ENCODE data around the gene TRNAU1AP.
"Not testable (repeated sequence)": the region's sequence is repeated elsewhere in the genome, so short reads cannot be mapped to it uniquely, and the experiment has no call there.

TRNAU1AP gene

DNA sequence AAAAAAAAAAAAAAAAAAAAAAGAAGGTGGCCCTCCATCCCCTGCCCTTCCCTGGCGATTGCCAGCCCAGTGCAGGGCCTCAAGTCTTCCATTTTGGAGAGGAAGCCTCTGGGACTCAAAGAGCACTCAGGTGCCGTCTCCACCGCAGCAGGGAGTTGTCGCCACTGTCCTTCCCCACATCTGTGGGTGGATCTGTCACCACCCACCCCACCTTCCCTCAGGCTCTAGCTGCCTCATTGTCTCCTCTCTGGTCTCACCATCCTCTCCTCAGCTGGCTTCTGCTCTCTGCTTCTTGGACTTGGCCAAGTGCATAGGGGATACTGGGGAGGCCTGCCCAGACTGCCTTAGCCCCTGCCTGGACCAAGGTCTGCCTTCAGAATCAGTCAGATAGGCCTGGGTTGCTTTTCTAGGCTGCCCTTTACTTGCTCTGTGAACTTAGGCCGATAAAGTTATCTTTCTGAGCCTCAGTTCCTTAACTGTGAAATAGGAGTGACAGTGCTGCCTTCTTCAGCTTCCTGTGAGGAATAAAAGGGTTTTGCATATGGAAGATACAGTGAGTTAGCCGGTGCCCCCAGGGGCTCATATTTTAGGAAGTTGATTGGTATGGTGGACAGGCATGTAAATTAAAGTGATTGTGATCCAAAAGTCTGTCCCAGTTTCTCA is 31.3 kb upstream of the TRNAU1AP start:
- DNase-seq (ENCODE audit: low read depth in 1 of 2, low spot score in 1 of 2) = no peak

DNA sequence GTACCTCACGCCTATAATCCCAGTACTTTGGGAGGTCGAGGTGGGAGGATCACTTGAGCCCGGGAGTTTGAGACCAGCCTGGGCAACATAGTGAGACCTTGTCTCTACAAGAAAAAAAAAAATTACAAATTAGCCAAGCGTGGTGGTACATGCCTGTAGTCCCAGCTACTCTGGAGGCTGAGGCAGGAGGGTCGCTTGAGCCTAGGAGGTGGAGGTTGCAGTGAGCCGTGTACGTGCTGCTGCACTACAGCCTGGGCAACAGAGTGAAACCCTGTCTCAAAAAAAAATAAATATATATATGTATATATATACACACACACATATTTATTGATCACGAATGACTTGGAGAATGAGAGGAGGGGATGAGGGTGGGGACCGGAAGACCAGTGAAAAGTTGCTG is 30.3 kb upstream of the TRNAU1AP start:
- DNase-seq (ENCODE audit: low read depth in 1 of 2, low spot score in 1 of 2) = not testable (repeated sequence)

DNA sequence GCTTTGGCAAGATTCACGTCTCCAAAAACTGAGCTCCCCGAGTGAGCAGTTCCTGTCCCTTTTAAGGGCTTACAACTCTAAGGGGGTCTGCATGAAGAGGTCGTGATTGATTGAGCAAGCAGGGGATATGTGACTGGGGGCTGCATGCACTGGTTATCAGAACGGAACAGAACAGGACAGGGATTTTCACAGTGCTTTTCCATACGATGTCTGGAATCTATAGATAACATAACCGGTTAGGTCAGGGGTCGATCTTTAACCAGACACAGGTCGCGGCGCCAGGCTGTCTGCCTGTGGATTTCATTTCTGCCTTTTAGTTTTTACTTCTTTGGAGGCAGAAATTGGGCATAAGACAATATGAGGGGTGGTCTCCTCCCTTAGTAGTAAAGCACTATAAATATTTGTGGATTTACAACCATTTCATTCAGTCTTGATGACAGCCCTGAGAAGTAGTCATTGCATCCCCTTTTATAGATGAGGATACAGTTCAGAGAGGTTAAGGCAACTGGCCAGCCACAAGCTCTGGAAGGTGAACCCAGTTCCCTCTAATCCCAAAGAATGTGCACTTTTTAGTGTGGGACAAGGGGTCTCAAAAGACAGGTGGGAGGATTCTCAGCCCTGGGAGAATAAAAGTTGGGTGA is 27.8 kb upstream of the TRNAU1AP start:
- not testable (repeated sequence) for DNase-seq (ENCODE audit: low read depth in 1 of 2, low spot score in 1 of 2)

DNA sequence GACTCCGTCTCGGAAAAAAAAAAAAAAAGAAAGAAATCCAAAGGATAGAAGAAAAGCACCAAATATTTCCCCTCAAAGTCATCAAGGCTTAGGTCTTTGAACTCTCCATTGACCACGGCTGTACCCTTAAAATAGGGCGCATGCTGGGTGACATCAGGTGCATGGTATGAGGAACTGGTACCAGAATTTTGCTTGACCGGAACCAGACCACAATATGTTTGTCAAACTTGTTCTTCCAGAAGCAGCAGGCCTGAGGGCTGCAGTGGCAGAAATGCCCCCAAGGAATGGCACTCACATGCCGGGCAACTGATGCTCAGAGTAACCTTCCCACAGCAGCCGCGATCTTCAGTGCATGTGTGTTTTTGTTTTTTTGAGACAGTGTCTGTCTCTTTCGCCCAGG is 26.0 kb upstream of the TRNAU1AP start:
- no peak for DNase-seq (ENCODE audit: low read depth in 1 of 2, low spot score in 1 of 2)

DNA sequence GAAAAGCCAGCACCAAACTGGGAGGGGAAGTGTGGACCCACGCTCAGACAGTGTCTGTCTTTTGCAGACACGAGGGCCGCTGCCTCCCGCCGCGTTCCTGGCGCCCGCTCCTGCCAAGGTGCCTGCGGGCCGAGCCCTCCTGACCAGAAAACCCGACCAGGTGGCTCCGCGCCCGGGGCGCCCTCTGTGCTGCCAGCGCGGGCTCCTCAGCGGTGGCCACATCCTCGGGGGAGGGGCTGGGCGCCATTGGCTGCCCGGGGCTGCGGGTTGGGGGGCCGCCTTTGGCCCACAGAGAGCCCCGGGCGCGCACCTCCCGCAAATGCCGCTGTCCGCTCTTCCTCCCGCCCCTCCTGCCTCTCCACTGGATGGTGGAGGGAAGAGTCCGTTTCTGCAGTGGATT is 22.4 kb upstream of the TRNAU1AP start:
- no peak for DNase-seq (ENCODE audit: low read depth in 1 of 2, low spot score in 1 of 2)

DNA sequence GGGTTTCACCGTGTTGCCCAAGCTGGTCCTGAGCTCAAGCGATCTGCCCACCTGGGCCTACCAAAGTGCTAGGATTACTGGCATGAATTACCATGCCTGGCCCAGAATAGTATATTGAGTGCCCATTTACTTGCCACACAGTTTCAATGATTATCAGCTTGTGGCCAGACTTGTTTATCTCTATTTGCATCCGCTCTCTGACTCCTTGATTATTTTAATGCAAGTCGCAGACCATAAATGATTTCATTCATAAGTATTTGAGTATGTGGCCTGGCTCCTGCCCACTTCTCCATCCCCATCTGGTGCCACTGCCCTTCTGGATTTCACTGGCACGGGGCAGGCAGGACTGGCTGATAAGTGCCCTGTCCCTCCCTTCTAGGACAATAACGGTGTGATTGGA is 18.2 kb upstream of the TRNAU1AP start:
- no peak for DNase-seq (ENCODE audit: low read depth in 1 of 2, low spot score in 1 of 2)

DNA sequence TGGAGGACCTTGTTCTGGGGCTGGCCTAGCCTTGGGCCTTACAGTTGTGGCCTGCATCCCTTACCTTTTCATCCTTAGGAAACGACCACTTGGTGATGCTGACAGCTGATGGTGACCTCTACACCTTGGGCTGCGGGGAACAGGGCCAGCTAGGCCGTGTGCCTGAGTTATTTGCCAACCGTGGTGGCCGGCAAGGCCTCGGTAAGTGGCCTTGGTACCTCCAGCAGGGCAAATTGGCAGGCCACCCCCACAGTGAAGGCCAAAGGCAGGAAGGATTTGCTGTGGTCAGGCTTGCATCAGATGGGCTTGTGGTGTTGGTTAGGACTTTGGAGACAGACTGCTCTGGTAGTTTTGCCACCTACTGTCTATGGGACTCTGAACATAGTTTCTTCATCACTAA is 17.7 kb upstream of the TRNAU1AP start:
- no peak for DNase-seq (ENCODE audit: low read depth in 1 of 2, low spot score in 1 of 2)

DNA sequence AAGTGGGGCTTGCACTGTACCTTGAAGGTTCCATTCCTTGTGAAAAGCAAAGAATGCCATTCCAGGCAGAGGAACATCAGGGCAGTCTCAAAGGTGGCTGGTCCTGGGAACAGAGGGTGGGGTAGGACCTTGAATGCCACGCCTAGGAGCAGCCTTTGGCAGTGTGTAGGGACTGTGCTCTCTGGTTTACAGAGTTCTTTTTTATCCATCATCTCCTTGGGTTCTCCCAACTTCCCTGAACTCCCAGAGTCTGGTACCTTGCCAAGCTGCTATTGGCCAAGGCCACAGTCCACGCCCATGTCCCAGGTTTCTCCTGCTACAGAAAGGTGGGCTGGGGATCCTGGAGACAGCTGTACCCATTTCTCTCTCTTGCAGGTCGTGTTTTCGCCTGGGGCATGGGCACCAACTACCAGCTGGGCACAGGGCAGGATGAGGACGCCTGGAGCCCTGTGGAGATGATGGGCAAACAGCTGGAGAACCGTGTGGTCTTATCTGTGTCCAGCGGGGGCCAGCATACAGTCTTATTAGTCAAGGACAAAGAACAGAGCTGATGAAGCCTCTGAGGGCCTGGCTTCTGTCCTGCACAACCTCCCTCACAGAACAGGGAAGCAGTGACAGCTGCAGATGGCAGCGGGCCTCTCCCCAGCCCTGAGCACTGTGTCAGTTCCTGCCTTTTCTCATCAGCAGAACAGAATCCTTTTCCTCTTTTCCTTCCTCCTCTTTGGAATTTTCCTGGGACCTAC is 15.3 kb upstream of the TRNAU1AP start:
- DNase-seq (ENCODE audit: low read depth in 1 of 2, low spot score in 1 of 2) = no peak

DNA sequence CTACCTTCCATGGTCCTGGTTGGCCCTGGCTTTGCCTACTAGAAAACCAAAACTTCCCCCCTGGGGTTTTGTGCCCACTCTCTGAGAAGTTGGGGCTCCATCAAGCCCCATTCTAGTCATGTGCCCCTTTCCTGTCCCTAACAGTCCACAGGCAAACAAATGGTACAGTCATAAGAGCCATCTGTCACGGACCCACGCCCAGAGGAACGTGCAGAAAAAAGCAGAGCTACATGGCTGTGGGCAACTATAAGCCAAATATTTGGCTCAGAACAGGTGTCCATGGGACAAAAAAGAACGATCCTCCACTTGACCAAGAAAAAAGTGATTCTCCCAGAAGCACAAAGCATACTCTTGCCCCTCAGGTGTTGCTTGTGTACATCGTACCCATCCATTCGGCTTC is 14.6 kb upstream of the TRNAU1AP start:
- DNase-seq (ENCODE audit: low read depth in 1 of 2, low spot score in 1 of 2) = no peak

DNA sequence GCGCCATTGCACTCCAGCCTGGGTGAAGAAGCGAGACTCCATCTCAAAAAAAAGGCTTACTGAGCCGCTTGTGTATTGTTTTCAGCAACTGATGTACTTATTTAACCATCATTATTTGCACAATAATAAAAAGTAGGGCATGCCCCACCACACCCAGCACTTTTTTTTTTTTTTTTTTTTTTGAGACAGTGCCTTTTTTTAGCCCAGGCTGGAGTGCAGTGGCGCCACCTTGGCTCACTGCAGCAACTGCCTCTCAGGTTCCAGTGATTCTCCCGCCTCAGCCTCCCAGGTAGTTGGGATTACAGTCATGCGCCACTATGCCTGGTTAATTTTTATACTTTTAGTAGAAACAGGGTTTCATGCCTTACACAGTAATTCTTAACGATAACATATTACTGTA is 12.2 kb upstream of the TRNAU1AP start:
- DNase-seq (ENCODE audit: low read depth in 1 of 2, low spot score in 1 of 2) = no peak

DNA sequence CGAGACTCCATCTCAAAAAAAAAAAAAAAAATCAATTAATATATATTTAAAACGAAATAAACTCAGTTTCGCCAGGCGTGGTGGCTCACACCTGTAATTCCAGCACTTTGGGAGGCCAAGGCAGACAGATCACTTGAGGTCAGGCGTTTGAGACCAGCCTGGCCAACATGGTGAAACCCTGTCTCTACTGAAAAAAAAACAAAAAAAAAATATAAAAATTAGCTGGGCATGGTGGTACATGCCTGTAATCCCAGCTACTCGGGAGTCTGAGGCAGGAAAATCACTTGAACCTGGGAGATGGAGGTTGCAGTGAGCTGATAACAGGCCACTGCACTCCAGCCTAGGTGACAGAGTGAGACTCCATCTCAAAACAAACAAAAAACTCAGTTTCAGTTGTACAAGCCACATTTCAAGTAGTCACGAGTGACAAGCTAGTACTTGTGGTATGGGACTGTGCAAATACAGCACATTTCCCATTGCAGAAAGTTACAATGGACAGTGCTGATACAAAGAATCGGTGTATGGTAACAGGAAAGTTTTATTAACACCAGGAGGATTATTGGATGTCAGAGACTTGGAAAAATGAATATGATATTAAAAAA is 11.4 kb upstream of the TRNAU1AP start:
- not testable (repeated sequence) for DNase-seq (ENCODE audit: low read depth in 1 of 2, low spot score in 1 of 2)

DNA sequence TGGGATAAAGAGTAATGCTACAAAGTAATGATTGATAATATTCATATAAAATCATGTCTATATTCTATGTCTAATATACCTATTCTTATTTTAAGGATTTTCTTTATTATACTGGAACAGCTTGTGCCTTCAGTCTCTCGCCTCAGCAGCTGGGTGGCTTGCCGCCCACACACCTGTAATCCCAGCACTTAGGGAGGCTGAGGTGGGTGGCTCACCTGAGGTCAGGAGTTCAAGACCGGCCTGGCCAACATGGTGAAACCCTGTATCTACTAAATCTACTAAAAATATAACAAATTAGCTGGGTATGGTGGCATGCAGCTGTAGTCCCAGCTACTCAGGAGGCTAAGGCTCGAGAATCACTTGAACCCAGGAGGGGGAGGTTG is 7.6 kb upstream of the TRNAU1AP start:
- no peak for DNase-seq (ENCODE audit: low read depth in 1 of 2, low spot score in 1 of 2)

DNA sequence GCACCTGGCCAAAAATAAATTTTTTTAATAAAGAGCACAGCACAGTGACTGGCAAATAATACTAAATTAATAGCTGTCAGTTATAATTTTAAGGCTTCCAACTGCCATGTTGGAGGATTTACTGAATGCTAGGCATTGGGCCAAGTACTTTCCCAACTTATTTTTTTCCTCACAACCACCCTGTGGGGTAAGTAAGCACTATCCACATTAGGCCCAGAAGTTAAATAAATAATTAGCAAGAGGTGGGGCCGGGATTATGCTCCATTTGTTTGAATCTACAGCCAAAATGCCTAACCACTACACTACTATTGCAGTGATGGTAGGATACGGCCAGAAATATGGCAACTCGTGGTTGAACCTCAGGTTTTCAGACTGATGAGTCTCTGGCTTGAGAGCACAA is 4.6 kb upstream of the TRNAU1AP start:
- no peak for DNase-seq (ENCODE audit: low read depth in 1 of 2, low spot score in 1 of 2)

DNA sequence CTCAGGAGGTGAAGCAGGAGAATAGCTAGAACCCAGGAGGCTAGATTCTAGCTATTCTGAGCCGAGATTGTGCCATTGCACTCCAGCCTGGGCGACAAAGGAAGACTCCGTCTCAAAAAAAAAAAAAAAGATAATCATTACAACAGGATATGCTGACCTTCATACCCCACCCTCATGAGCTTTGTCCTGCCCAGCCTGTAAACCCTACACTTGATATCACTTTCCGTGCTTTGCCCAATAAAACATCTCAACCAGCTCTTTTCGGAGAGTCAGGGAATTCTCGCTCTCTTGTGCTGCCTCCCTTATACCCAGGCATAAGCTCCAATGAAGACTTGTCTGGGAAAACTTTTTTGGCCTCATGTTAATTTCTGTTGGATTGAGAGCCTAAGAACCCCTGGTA is 1.5 kb upstream of the TRNAU1AP start:
- no peak for DNase-seq (ENCODE audit: low read depth in 1 of 2, low spot score in 1 of 2)

DNA sequence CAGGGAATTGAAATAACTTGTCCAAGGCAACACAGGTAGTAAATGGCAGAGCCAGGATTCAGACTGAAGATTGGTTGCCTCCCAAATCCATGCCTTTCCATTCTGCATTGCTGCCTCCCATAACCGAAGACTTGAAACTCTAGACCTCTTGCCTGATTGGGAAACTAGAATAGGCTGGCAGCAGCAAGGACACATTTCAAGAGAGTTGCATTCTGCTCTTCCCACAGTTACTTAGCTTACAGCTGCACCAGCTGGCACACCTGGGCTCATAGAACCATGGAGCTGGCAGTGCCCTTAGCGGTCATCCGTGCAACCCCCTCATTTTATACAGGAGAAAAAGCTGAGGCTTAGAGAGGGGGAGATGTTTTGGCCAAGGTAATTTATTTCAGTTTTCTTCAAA is 8.0 kb downstream of the TRNAU1AP start:
- DNase-seq (ENCODE audit: low read depth in 1 of 2, low spot score in 1 of 2) = no peak

DNA sequence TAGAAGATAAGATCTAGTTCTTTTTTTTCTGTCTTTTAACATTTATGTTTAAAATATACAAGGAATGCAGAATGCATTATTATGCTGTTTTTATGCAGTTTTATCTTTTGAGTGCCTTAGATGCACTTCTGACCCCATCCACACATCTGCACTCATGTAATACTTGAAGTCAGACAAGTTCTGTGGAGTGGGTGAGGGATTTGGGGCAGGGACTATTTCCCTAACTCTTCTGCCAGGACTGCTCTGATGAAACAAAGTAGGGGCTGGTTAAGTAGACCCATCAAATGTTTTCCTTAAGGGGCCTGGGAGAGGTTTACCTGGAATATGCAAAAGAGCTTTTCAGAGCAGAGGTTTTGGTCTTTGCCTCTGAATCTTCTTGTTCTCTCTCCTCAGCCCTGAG is 11.4 kb downstream of the TRNAU1AP start:
- DNase-seq (ENCODE audit: low read depth in 1 of 2, low spot score in 1 of 2) = no peak

DNA sequence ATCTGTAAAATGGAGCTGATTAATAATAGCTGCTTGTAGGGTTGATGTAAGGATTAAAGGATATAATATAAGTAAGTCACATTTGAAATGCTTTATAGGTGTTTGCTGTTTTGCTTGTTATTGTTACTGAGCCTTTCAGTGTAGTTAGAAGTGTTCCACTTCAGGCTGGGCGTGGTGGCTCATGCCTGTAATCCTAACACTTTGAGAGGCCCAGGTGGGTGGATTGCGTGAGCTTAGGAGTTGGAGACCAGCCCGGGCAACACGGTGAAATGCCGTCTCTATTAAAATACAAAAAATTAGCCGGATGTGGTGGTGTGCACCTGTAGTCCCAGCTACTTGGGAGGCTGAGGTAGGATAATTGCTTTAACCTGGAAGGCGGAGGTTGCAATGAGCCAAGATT is 12.2 kb downstream of the TRNAU1AP start:
- no peak for DNase-seq (ENCODE audit: low read depth in 1 of 2, low spot score in 1 of 2)

DNA sequence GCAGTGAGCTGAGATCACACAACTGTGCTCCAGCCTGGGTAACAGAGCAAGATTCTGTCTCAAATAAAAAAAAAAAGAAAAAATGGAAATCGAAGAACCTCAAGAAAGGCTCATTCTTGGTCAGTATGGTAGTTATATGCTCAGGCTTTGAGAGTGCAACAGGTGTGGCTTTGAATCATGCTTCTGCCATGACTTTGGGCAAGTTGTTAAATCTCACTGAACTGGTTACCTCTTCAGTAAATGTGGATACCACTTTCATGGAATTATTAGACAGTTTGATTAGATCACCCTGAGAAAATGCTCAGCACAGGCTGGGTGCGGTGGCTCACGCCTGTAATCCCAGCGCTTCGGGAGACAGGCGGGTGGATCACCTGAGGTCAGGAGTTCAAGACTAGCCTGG is 12.8 kb downstream of the TRNAU1AP start:
- no peak for DNase-seq (ENCODE audit: low read depth in 1 of 2, low spot score in 1 of 2)

DNA sequence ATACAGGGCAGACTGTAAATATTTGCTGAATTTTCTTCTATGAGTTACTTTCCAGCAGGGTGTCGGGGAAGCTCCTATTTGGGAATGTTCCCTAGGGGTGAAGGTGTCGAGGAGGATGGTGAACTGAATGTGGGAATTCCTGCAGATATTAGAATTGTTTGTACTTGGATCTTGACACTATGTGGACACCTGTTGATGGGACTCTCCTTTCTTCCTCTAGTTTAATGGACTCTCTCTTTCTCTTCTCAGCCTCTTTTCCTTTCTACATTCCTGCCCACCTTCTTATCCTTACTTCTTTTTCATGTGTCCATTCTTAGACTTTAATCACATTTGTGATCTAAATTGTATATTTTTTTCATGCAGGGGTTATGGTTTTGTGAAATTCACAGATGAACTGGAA is 14.0 kb downstream of the TRNAU1AP start:
- no peak for DNase-seq (ENCODE audit: low read depth in 1 of 2, low spot score in 1 of 2)

DNA sequence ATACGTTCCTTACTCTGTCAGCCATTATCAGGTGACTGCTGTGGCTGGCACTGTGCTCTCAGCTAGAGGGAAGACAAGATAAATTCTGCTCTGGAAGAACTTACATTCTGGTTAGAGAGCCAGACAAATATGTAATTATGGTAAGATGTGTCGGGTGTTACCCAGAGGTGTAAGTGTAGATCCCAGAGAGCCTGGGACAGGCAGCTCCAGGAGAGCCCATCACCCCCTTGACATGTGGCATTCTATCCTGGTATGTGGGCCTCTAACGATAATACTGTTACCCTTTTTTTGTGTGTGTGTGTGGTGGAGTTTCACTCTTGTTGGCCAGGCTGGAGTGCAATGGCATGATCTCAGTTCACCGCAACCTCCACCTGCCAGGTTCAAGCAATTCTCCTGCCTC is 19.0 kb downstream of the TRNAU1AP start:
- no peak for DNase-seq (ENCODE audit: low read depth in 1 of 2, low spot score in 1 of 2)

DNA sequence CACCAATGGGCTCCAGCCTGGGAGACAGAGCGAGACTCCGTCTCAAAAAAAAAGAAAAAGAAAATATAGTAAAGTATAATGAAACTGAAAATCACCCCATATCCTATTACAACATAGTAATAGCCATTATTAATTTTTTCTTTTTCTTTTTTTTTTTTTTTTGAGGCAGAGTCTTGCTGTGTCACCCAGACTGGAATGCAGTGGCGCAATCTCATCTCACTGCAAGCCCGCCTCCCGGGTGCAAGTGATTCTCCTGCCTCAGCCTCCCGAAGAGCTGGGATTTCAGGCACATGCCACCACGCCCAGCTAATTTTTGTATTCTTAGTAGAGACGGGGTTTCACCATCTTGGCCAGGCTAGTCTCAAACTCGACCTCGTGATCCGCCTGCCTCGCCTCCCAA is 20.0 kb downstream of the TRNAU1AP start:
- not testable (repeated sequence) for DNase-seq (ENCODE audit: low read depth in 1 of 2, low spot score in 1 of 2)

DNA sequence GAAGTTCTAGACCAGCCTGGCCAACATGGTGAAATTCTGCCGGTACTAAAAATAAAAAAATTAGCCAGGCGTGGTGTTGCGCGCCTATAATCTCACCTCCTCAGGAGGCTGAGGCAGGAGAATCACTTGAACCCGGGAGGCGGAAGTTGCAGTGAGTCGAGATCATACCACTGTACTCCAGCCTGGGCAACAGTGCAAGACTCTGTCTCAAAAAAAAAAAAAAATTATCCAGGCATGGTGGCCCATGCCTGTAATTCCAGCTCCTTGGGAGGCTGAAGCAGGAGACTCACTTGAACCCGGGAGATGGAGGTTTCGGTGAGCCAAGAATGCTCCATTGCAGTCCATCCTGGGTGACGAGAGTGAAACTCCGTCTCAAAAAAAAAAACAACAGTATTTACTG is 20.7 kb downstream of the TRNAU1AP start:
- DNase-seq (ENCODE audit: low read depth in 1 of 2, low spot score in 1 of 2) = no peak
